Adrenal gland (tissue), 5 donors: ENCODE results near the gene DUSP8.

Experiments used
- POLR2A ChIP-seq, 2 donors: fragments of 450-650 bp; IDR thresholded peaks; one replicate each; pipeline ENCODE4 v1.6.1; 2017; ENCODE audit warnings: antibody characterized with exemption in 2 of 2, mild to moderate bottlenecking in 2 of 2, moderate library complexity in 1 of 2
- TF ChIP-seq, protein P1 (sequence below), 6 experiments: fragments of 450-650 bp in 4 of 6; fragments of 200-600 bp in 2 of 6; sonication (generic) in 1 of 6; IDR thresholded peaks; 1 replicate in 5 of 6; 2 replicates in 1 of 6; pipeline versions ENCODE4 v1.5.1 to v1.8.0; 2016 to 2021; ENCODE audit warnings: antibody characterized with exemption in 6 of 6, mild to moderate bottlenecking in 2 of 6, moderate library complexity in 1 of 6
- donor health status: DM: no; HTN: no; CAD: no.

GRCh38 chr11:1572197-1573076 lies at the start of gene DUSP8:
- TF ChIP-seq, protein P1, sequence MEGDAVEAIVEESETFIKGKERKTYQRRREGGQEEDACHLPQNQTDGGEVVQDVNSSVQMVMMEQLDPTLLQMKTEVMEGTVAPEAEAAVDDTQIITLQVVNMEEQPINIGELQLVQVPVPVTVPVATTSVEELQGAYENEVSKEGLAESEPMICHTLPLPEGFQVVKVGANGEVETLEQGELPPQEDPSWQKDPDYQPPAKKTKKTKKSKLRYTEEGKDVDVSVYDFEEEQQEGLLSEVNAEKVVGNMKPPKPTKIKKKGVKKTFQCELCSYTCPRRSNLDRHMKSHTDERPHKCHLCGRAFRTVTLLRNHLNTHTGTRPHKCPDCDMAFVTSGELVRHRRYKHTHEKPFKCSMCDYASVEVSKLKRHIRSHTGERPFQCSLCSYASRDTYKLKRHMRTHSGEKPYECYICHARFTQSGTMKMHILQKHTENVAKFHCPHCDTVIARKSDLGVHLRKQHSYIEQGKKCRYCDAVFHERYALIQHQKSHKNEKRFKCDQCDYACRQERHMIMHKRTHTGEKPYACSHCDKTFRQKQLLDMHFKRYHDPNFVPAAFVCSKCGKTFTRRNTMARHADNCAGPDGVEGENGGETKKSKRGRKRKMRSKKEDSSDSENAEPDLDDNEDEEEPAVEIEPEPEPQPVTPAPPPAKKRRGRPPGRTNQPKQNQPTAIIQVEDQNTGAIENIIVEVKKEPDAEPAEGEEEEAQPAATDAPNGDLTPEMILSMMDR (IDR thresholded peaks at IDR 0.05), result no peak
- TF ChIP-seq POLR2A (IDR thresholded peaks at IDR 0.05), result peak in 1 of 2 donors; percentile 35
